Right lobe of liver (tissue), 6 donors: ENCODE data around the gene SAFB2. TPM values are rescaled to one million over a fixed set of nuclear protein-coding genes. Genes with fewer than 3 reads are reported as not detected.

ENCODE experiments used
- ATAC-seq, 4 donors: fragments of 200-7000 bp; cut with Tn5 transposase; one replicate each; pipeline ENCODE4 v1.9.1; 2020; ENCODE audit warnings: mild to moderate bottlenecking in 4 of 4, moderate library complexity in 4 of 4
- DNase-seq, 3 donors: peaks; one replicate each; pipeline ENCODE4 v3.0.0-alpha.2; 2020
- H3K27ac ChIP-seq, 3 donors: fragments of 200-600 bp; one replicate each; pipeline ENCODE4 v1.8.0; 2022
- H3K27me3 ChIP-seq, 2 donors: fragments of 200-600 bp; one replicate each; pipeline ENCODE4 v1.8.0; 2022
- H3K36me3 ChIP-seq, 4 donors: fragments of 200-600 bp; sonication (generic) in 1 of 4; one replicate each; pipeline versions ENCODE4 v1.5.1 to v1.8.0; 2017 to 2022; ENCODE audit warnings: control low read depth in 1 of 4
- H3K4me1 ChIP-seq, 4 donors: fragments of 200-600 bp; sonication (generic) in 1 of 4; one replicate each; pipeline versions ENCODE4 v1.5.1 to v1.8.0; 2017 to 2022; ENCODE audit warnings: control low read depth in 1 of 4
- H3K4me3 ChIP-seq, 3 donors: fragments of 200-600 bp; one replicate each; pipeline ENCODE4 v1.8.0; 2022
- H3K9me3 ChIP-seq, 4 donors: fragments of 200-600 bp; sonication (generic) in 1 of 4; one replicate each; pipeline versions ENCODE4 v1.5.1 to v1.8.0; 2017 to 2022; ENCODE audit warnings: control low read depth in 1 of 4
- POLR2A ChIP-seq: fragments of 450-650 bp; IDR thresholded peaks from one replicate; pipeline ENCODE4 v1.6.1; 2017; ENCODE audit warnings: antibody characterized with exemption, mild to moderate bottlenecking
- WGBS: methylation state at CpG from one replicate; pipeline ENCODE4 v1.1.6; 2018; ENCODE audit warnings: low coverage, low lambda C conversion rate; ENCODE audit not compliant: insufficient coverage; ENCODE audit errors: missing lambda C conversion rate; 5-methylcytosine and 5-hydroxymethylcytosine counted together
- intact Hi-C, 2 donors: fragments of 100-400 bp; cut with DNase I; formaldehyde crosslinking; loops; one replicate each; pipeline versions ENCODE4 v1.11.2 to v1.14.1; 2022
- small RNA-seq, 2 experiments: library from RNA; depleted of rRNA; stranded (forward); fragments of <200 nt; gene quantifications; one replicate each; pipeline ENCODE3, GENCODE V24; 2016
- total RNA-seq, 6 experiments: library from RNA; depleted of rRNA in 2 of 6; stranded (reverse); fragments of >200 nt in 2 of 6; fragmentation: NEBNext Ultra II Directional in 3 of 6; extraction: Animal tissue kit (Norgen Biotek cat#: 25700) in 3 of 6; gene quantifications; one replicate each; pipeline versions ENCODE4 v1.1.0 to v1.2.4, GENCODE V29; 2016 to 2023
- TF ChIP-seq, protein P1 (sequence below), 4 donors: fragments of 200-600 bp in 3 of 4; fragments of 450-650 bp in 1 of 4; IDR thresholded peaks; one replicate each; pipeline versions ENCODE4 v1.5.1 to v1.8.0; 2016 to 2022; ENCODE audit warnings: antibody characterized with exemption in 4 of 4, mild to moderate bottlenecking in 2 of 4
- donor health status: DM: no; HTN: yes; CAD: no.
- donor health status: DM: no; HTN: no; CAD: no.
- donor health status: DM: no; HTN: no; CAD: no.
- donor health status: DM: no; HTN: yes; CAD: no.
- donor health status: DM: no; HTN: yes; CAD: no.

Gene SAFB2
- total RNA-seq, 6 experiments from 2014 or later = 16.9 to 48.9 (median 41.7) TPM

- WGBS = 41% methylated on average over 8 of the region's 8 CpGs
- Histone ChIP-seq H3K9me3 (no peaks in the 10 kb centered on the region), H3K4me1 (no peaks in the 10 kb centered on the region), H3K36me3 (no peaks in the 10 kb centered on the region), H3K4me3 (no peak overlapping the region), H3K27me3 (no peaks in the 10 kb centered on the region), H3K27ac (no peak overlapping the region)
- ATAC-seq = no peak
- intact Hi-C loops = no loop called here
- TF ChIP-seq, protein P1, sequence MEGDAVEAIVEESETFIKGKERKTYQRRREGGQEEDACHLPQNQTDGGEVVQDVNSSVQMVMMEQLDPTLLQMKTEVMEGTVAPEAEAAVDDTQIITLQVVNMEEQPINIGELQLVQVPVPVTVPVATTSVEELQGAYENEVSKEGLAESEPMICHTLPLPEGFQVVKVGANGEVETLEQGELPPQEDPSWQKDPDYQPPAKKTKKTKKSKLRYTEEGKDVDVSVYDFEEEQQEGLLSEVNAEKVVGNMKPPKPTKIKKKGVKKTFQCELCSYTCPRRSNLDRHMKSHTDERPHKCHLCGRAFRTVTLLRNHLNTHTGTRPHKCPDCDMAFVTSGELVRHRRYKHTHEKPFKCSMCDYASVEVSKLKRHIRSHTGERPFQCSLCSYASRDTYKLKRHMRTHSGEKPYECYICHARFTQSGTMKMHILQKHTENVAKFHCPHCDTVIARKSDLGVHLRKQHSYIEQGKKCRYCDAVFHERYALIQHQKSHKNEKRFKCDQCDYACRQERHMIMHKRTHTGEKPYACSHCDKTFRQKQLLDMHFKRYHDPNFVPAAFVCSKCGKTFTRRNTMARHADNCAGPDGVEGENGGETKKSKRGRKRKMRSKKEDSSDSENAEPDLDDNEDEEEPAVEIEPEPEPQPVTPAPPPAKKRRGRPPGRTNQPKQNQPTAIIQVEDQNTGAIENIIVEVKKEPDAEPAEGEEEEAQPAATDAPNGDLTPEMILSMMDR (IDR thresholded peaks at IDR 0.05) = no peak
- no peak for TF ChIP-seq POLR2A
- DNase-seq = no peak
Observed at GRCh38 chr19:5542665-5543064, 79.9 kb downstream of the SAFB2 start.

DNA sequence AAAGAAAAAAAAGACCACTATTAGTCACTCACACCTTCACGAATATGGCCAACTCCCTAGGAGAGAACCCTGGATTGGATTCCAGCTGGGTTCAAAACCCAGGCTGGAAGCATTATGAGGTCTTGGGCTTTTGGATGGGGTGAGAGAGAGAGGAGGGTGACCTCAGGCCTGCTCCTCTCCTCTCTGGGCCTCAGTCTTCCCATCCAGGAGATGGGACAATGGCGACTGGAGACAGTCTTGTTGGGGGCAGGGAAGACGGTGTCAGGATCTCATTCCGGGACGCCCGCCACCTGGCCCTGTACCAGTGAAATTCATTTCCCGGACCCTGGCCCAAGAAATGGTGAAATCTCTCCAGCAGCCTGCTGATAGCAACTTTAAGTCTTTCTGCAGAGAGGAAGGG is 81.1 kb downstream of the SAFB2 start:
- Histone ChIP-seq H3K4me3 (no peak overlapping the region), H3K9me3 (no peaks in the 10 kb centered on the region), H3K27me3 (no peaks in the 10 kb centered on the region), H3K36me3 (no peaks in the 10 kb centered on the region), H3K27ac (no peak overlapping the region), H3K4me1 (no peaks in the 10 kb centered on the region)
- intact Hi-C loops = no loop called here
- ATAC-seq (no peak), DNase-seq (no peak)
- WGBS = 73% methylated on average over 6 of the region's 7 CpGs
- TF ChIP-seq POLR2A = no peak
- TF ChIP-seq, protein P1 (IDR thresholded peaks at IDR 0.05) = no peak

- TF ChIP-seq, protein P1 (IDR thresholded peaks at IDR 0.05) = no peak
- TF ChIP-seq POLR2A = no peak
- 68% methylated on average over 7 of the region's 10 CpGs for WGBS
- H3K4me3 ChIP-seq = no peak overlapping the region
- ATAC-seq (no peak), DNase-seq (no peak)
- H3K27ac ChIP-seq = no peak overlapping the region
- no peaks in the 10 kb centered on the region for H3K36me3 ChIP-seq
- intact Hi-C loops = no loop called here
- no peaks in the 10 kb centered on the region for H3K27me3 ChIP-seq
- peaks cover 0 to 2% (median 0%) of the 10 kb centered on the region in 4 donors for H3K9me3 ChIP-seq
- H3K4me1 ChIP-seq = no peaks in the 10 kb centered on the region
Observed at GRCh38 chr19:5540208-5540607, 82.4 kb downstream of the SAFB2 start.

DNA sequence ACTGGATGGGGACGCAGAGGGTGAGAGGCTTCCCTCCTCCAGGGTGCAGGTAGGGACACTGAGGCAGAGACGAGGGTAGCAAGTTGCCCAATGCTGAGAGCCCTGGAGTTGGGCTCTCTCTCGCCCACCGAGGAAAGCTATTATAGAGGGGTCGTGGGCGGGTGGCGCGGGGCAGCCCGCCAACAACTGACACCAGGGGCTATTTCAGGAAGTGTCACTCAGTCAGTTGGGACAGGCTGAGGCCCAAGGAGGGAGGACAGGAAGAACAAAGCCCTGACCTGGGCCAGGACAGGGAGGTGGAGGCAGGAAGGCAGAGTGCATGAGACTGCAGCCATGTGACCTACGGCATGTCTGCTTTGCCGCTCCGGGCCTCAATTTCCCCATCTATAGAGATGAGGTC is 84.7 kb downstream of the SAFB2 start:
- no peak for ATAC-seq
- DNase-seq = no peak
- Histone ChIP-seq H3K4me3 (no peak overlapping the region), H3K27ac (no peak overlapping the region), H3K36me3 (no peaks in the 10 kb centered on the region), H3K9me3 (peaks cover 0 to 10% (median 0%) of the 10 kb centered on the region in 4 donors), H3K4me1 (no peaks in the 10 kb centered on the region), H3K27me3 (no peaks in the 10 kb centered on the region)
- 81% methylated on average over 3 of the region's 12 CpGs for WGBS
- intact Hi-C loops = no loop called here
- TF ChIP-seq, protein P1 (IDR thresholded peaks at IDR 0.05) = no peak
- TF ChIP-seq POLR2A = no peak

Small RNA genes lying within 50 kb of the gene (small RNA-seq; reads per million reads assigned to genes)
- 0 reads per million in 2 experiments for gene SNRPEP4

Other genes with a start within 250 kb of the SAFB2 start
- not detected for gene ZNRF4, start 167.4 kb downstream of the SAFB2 start, total RNA-seq
- under 1 TPM in 1 of 6 experiments, not detected in 5; 0.44 TPM for gene TINCR, start 54.8 kb downstream of the SAFB2 start, total RNA-seq
- 10 to 100 TPM; 31.2 to 45.7 (median 32.8) TPM for gene SAFB, start 307 bp upstream of the SAFB2 start, total RNA-seq
- gene MICOS13, start 57.7 kb upstream of the SAFB2 start, total RNA-seq = 10 to 100 TPM; 24.2 to 54.3 (median 33.7) TPM
- gene HSD11B1L, start 58.3 kb upstream of the SAFB2 start, total RNA-seq = 10 to 100 TPM in 1 of 6 experiments, 1 to 10 TPM in 5; 1.6 to 10.3 (median 4.0) TPM
- gene RPL36, start 67.5 kb upstream of the SAFB2 start, total RNA-seq = 100 to 1,000 TPM; 232 to 283 (median 251) TPM
- 100 to 1,000 TPM in 2 of 6 experiments, 10 to 100 TPM in 4; 54.5 to 123 (median 66.8) TPM for gene LONP1, start 97.4 kb upstream of the SAFB2 start, total RNA-seq
- gene CATSPERD, start 97.9 kb upstream of the SAFB2 start, total RNA-seq = not detected
- 1 to 10 TPM; 1.7 to 3.3 (median 2.1) TPM for gene PRR22, start 162.0 kb upstream of the SAFB2 start, total RNA-seq
- gene DUS3L, start 168.4 kb upstream of the SAFB2 start, total RNA-seq = 10 to 100 TPM; 14.7 to 28.6 (median 20.5) TPM
- gene NRTN, start 182.3 kb upstream of the SAFB2 start, total RNA-seq = 10 to 100 TPM in 3 of 6 experiments, 1 to 10 TPM in 3; 4.7 to 11.6 (median 9.8) TPM
- gene FUT6, start 216.9 kb upstream of the SAFB2 start, total RNA-seq = 10 to 100 TPM in 2 of 6 experiments, 1 to 10 TPM in 4; 2.3 to 28.1 (median 9.7) TPM
- 1 to 10 TPM in 1 of 6 experiments, under 1 TPM in 5; 0.19 to 1.4 (median 0.33) TPM for gene FUT3, start 228.7 kb upstream of the SAFB2 start, total RNA-seq
- gene FUT5, start 247.8 kb upstream of the SAFB2 start, total RNA-seq = under 1 TPM in 4 of 6 experiments, not detected in 2; 0.13 to 0.97 (median 0.39) TPM